HPDE6-E6E7 (cell line): ENCODE results near the gene GSK3B.
A peak's percentile ranks its signal among the peaks of the same experiment; 100 is the strongest.
"Not testable (repeated sequence)": the region's sequence is repeated elsewhere in the genome, so short reads cannot be mapped to it uniquely, and the experiment has no call there.

ENCODE experiments used
- DNase-seq: peaks from one replicate; pipeline ENCODE4 v3.0.0; 2011; ENCODE audit warnings: missing footprints; ENCODE audit errors: extremely low spot score

The GSK3B gene

DNA sequence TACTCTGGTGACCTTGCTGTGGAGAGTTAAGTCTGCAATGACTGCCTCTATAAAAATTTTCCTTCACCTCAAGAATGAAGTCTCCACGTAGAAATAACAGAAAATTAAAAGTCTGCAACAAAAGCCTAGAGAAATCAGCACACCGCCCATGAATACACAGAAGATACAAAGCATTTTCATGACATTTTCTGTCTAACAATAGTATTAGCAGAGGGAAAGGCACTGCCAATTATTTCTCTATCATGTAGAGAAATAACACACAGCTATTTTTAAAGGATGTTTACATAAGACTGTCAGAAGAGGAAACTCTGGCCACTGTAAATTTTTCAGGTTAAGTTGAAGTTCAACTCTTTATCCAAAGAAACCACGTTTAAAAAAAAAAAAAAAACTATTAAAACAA is 80.8 kb downstream of the GSK3B start:
- no peak for DNase-seq

DNA sequence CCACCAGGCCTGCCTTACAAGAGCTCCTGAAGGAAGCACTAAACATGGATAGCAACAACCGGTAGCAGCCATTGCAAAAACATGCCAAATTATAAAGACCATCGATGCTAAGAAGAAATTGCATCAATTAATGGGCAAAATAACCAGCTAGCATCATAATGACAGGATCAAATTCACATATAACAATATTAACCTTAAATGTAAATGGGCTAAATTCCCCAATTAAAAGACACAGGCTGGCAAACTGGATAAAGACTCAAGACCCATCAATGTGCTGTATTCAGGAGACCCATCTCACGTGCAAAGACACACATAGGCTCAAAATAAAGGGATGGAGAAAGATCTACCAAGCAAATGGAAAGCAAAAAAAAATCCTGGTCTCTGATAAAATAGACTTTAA is 88.5 kb downstream of the GSK3B start:
- not testable (repeated sequence) for DNase-seq

DNA sequence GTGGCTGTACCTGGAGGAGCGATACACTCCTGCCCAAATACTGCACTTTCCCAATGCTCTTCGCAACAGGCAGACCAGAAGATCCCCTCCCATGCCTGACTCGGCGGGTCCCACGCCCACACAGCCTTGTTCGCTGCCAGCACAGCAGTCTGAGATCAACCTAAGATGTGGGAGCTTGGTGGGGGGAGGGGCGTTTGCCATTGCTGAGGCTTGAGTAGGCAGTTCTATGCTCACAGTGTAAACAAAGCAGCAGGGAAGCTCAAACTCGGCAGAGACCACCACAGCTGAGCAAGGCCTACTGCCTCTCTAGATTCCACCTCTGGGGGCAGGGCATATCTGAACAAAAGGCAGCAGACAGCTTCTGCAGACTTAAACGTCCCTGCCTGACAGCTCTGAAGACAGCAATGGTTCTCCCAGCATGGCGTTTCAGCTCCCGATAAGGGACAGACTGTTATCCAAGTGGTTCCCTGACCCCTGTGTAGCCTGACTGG is 90.2 kb downstream of the GSK3B start:
- DNase-seq: not testable (repeated sequence)

DNA sequence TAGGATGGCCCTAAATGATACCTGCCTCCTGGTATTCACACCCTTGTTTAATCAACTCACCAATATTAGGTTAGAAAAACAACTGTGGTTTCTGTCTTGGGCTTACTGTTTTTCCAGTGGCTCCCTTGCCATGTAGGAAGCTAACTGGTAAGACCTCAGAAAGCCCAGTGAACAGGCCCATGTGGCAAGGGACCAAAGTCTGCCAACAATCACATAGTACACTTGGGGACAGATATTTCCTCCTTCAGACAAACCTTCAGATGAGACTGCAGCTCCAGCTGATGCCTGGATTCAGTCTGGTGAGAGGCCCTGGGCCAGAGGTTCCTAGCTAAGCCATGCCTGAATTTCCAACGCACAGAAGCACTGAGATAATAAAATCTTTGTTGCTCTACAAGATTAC is 96.1 kb downstream of the GSK3B start:
- no peak for DNase-seq

DNA sequence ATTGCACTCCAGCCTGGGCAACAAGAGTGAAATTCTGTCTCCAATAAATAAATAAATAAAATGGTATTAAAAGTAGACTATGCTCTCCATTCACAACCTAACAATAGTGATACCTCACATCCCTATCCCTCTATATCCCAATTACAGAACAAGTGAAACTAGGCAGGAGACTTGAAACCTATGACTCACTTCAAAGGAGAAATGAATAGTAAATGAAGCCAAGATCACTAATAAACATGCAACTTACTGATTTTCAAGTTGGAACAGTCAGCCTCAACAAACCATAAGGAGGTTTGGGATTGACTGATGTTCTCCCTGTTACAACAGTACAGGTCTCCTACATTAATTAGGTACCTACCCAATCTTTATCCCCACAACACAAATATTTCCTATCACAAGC is 103.4 kb downstream of the GSK3B start:
- DNase-seq: peak; percentile 12

DNA sequence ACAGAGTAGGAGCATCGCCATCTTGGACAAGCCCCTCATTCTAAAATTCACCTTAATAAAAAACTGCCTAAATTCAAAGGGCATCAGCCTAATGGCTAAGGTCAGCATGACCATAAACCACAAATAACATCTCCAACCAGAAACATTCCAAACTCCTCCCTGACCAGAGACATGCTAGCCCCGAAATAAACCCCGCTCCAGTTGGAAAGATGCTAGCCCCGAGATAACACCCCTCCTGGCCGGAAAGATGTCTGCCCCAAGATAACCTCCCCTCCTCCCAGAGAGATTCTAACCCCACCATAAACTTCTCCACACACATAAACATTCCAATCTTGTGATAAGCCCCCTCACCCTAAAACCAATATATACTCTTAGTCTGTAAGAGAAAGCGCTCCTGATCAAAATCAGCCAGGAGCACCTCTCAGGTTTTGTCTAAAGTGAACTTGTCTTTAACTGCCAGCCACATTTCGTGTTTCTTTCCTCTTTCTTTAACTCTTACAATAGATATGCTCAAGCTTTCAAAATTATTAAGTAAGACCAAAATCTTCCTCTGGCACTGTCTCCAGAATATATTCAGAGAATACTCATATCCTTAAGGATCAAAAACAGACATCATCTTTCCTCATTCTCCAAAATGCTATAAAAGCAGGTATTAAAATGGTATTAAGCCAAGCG is 104.1 kb downstream of the GSK3B start:
- no peak for DNase-seq

DNA sequence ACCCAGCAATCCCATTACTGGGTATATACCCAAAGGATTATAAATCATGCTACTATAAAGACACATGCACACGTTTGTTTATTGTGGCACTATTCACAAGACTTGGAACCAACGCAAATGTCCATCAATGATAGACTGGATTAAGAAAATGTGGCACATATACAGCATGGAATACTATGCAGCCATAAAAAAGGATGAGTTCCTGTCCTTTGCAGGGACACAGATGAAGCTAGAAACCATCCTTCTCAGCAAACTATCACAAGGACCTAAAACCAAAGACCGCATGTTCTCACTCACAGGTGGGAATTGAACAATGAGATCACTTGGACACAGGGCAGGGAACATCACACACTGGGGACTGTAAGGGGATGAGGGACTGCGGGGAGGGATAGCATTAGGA is 107.4 kb downstream of the GSK3B start:
- not testable (repeated sequence) for DNase-seq

DNA sequence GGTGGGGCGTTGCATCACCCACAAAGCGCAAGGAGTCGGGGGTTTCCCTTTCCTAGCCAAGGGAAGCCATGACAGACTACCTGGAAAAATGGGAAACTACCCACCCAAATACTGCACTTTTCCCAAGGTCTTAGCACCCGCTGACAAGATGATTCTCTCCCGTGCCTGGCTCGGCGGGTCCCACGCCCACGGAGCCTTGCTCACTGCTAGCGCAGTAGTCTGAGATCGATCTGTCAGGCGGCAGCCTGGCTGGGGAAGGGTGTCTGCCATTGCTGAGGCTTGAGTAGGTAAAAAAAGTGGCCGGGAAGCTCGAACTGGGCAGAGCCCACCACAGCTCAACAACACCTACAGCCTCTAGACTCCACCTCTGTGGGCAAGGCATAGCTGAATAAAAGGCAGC is 112.9 kb downstream of the GSK3B start:
- DNase-seq: no peak

DNA sequence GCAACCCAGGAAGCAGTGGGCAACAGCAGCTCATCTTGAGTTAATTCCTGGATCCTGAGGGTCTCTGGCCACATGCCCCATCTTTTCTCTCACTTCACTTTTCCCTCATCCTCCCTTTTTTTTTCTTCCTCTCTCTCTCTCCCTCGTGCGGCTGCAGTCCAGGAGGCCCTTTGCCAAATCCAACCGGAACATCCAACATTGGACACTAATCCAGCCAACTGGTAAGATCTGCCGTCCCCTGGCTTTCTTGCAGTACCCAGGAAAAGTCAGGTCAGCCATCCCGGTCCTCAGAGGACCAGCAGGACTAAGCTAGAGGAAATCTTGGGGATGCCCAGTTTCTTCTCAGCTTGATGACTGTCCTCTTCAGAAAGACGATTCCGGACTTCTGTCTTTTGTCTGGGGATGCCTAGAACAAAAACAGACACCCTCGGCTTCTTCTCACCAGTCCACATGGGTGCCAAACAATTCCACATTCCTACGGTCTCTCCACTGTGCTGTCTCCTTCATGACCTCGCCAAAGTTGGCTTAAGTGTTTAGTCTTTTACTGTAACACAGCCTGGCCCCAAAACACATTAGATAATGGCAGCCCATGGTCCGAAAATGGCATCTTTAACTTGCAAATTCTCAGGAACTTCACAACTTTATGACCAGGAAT is 115.6 kb downstream of the GSK3B start:
- no peak for DNase-seq

DNA sequence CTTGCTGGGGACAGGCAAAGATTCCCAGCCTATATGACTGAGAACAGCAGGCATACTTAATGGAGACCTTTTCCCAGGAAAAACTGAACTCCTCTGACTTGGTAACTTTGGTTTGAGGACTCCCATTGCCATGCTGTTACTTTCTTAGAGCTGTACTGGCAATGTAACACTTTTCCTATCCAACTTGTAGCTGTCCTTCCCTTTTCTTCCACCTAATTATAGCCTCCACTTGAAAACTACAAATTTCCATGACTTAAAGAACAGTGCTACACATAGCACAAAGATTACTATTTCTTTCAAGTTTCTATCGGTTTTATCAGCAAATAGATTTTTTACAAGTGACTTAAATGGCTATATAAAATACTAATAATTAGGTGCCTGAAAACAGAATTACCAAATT is 116.9 kb downstream of the GSK3B start:
- no peak for DNase-seq

DNA sequence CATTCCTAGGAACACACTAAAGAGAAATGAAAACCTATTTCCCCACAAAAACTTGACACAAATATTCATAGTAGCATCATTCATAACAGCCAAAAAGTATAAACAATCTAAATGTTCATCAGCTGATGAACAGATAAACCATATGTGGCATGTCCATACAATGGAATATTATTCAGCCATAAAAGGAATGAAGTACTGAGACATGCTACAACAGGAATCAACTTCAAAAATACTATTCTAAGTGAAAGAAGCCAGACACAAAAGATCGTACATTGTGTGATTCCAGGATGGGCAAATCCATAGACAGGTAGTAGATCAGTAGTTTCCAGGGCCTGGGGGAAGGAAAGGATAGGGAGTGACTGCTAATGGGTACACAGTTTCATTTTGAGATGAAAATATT is 118.0 kb downstream of the GSK3B start:
- DNase-seq: no peak

DNA sequence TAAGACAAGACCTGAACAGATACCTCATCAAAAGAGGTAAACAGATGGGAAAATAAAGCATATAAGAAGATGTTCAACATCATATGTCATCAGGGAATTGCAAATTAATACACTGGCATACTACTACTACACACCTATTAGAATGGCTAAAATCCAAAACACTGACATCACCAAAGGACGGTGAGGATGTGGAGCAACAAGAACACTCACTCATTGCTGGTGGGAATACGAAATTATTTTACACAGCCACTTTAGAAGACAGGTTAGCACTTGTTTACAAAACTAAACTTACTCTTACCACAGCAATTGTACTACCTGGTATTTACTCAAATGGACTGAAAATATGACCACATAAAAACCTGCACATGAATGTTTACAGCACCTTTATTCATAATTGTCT is 119.6 kb downstream of the GSK3B start:
- peak; percentile 20 for DNase-seq

DNA sequence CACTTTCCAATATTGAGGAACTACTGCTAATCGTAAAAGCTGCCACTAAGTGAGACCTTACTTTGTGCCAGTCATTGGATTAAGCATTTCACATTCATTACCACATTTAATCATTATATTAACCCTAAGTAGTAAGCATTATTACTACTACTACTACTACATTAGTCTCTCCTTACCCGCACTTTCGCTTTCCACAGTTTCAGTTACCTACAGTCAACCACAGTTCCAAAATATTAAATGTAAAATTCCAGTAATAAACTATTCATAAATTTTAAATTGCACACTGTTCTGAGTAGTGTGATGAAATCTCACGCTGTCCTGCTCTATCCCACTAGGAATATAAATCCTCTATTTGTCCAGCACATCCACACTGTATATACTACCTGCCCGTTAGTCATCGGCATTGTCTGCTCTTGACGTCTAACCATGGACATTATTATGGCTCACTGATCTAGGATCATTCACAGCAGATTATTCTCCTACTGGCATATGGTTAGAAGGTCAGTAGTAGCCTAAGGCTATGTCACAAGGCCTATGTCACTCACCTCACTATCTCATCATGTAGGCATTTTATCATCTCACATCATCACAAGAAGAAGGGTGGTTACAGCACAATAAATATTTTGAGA is 121.1 kb downstream of the GSK3B start:
- DNase-seq: no peak

DNA sequence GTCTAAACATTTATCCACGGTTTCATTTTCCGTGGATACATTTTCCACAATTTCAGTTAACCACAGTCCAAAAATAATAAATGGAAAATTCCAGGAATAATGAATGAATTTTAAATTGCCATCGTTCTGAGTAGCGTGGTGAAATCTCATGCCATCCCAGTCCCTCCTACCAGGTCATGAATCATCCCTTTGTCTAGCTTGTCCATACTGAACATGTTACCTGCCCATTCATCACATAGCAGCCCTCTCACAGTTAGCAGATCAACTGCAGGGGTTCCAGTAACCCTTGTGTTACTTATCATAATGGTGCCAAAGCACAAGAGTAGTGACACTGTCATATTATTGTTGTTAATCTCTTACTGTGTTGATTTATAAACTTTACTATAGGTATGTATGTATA is 124.5 kb downstream of the GSK3B start:
- DNase-seq: peak; percentile 31

DNA sequence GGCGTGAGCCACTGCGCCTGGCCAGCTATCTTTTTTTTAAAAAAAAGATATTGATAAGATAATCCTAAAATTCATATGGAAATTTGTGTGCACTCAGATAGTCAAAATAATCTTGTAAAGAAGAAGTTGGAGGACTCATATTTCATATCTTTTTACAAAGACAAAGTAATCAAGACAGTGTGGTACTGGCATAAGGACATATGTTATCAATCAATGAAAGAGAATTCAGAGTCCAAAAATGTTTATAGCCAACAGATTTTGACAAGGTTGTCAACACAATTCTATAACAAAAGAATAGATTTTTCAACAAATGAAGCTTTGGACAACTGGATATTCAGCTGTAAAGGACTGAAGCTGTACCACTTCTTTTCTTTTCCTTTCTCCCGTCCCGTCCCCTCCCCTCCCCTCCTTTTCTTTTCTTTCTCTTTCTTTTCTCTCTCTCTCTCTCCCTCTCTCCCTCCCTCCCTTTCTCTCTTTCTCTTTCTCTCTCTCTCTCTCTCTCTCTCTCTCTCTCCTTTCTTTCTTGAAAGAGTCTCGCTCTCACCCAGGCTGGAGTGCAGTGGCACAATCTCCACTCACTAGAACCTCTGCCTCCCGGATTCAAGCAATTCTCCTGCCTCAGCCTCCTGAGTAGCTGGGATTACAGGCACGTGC is 126.8 kb downstream of the GSK3B start:
- DNase-seq: no peak

DNA sequence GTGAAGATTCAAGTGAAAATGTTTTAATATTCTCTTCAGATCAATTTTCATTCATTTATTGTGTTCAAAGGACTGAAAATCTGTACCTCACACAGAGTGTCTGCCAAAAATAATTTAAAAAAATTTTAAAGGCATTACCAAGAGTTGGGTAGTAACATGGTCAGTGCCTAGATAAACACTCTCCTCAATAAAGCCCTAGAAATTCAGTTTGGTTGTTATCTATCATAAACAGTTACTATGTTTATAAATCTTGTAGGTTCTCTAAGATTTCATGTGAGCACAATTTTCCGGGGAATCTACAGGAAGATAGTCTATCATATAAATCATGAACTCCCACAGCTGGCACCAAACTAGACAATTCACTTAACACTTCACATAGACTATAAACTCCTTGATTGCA is 128.6 kb downstream of the GSK3B start:
- DNase-seq: no peak

DNA sequence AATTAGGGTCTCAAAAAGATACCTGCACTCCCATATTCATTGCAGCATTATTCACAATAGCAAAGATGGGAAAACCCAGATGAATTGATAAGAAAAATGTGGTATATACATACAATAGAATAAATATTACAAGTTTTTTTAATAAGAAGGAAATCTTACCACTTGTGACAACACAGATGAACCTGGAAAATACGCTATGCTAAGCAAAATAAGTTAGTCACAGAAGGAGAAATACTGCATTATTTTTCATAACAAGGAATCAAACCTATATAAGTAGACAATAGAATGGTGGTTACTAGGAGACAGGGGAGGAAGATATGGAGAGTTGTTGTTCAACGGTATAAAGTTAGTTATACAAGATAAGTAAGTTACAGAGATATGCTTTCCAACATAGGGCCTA is 130.0 kb downstream of the GSK3B start:
- DNase-seq: no peak

DNA sequence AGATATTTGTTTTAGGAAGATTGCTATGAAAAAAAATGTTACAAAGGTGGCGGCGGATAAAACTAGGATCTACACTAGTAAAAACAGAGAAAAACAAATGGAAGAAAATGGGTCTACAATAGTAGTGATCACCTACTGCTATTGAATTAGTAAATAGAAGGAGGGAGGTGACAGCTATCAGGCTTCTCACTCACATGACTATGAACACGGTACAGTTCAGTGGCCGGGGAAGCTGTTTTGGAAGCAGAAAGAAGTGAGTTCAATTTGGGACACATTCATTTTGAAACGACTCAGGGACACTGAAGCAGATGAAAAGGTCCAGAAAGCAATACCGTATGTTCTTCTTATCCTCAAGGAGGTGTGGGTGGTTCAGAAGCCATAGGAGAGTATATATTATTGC is 138.3 kb downstream of the GSK3B start:
- DNase-seq: no peak

DNA sequence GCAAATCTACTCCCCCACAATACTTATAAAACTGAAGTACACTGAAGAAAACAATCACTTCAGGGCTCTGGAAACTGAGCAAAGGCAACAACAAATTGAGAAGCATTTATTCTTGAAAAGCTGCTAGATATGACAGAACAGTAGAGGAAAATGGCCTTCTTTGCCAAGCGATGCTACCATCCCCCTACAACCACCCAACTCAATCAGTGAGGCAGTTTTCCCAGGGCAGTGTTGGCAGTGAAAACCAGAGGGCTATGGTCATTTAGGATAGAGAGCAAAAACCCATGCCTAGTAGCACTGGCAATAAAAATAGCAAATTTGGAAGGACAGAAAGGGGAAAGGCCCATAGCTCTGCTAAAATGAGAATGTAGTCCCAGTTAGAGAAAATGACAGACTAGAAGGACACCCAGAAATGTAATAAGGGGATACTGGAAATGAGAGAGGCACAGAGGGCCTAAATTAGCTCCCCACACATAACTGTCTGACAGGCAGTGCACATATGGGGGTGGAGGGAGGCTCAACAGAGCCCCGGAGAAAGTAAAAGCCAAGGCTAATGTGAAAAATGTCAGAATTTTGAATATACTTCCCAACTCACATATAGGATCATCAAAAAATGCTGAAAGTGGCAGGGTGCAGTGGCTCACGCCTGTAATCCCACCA is 143.5 kb downstream of the GSK3B start:
- no peak for DNase-seq

DNA sequence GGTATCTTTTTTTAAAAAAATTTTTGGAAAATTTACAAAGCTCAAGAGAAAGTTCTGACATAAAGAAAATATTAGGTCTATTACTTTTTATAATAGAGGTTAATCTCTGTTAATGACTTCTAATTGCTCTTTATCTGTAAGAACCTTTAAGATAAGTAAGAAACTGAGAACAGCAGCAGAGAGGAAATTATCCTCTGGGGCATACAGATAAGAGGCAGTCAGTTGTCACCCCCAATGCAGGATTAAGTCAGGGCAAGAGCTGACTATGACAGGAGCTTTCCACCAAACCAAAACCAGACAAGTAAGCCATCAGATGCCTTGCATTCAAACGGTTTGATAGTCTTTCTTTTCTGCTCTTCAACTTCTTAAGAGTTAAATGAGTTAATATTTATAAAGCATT is 149.0 kb downstream of the GSK3B start:
- DNase-seq: no peak

DNA sequence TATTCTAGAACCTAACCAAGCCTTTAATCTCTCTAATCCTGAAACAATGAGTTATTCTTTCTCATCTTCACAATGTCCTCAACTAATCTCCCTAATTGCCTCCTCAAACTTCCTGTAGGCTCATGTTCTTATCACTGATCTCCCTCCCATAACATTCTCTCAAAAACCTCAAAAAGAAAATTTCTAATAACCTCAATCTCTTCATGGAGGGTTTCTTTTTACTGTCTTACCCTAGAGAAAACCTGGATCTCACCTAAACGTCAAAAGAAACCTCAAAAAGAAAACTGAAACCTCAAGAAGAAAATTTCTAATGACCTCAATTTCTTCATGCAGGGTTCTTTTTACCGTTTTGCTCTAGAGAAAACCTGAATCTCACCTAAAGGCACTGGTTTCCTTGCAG is 150.2 kb downstream of the GSK3B start:
- DNase-seq: no peak

DNA sequence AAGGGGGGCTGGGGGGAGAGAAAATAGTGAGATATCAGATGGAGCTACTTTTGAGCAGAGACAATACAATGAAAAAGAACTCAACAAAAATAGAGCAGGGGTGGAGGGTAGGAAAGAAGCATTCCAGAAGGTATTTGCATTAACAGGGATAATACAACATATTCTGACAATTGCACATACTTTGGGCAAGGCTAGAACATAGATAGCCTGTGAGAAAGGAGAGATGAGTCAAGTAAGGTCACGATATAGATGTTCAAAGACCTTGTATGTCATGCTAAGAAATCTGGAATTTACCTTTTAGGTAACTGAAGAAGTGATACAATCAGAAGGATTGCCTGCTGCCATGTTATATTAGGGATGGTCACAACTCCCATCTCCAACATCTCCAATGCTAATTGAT is 155.2 kb downstream of the GSK3B start:
- DNase-seq: no peak
